Measurements from ENCODE around the gene RIMBP2.

- TF ChIP-seq, protein P1, sequence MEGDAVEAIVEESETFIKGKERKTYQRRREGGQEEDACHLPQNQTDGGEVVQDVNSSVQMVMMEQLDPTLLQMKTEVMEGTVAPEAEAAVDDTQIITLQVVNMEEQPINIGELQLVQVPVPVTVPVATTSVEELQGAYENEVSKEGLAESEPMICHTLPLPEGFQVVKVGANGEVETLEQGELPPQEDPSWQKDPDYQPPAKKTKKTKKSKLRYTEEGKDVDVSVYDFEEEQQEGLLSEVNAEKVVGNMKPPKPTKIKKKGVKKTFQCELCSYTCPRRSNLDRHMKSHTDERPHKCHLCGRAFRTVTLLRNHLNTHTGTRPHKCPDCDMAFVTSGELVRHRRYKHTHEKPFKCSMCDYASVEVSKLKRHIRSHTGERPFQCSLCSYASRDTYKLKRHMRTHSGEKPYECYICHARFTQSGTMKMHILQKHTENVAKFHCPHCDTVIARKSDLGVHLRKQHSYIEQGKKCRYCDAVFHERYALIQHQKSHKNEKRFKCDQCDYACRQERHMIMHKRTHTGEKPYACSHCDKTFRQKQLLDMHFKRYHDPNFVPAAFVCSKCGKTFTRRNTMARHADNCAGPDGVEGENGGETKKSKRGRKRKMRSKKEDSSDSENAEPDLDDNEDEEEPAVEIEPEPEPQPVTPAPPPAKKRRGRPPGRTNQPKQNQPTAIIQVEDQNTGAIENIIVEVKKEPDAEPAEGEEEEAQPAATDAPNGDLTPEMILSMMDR (conservative IDR thresholded peaks at IDR 0.05 in 1 of 2, IDR thresholded peaks at IDR 0.05 in 1 of 2; ENCODE audit: low read depth in 1 of 2, low read length in 2 of 2), result no peak
- no peak for TF ChIP-seq EZH2 (IDR thresholded peaks at IDR 0.05; ENCODE audit: low read length, missing control alignments)
These were observed 14.7 kb downstream of the RIMBP2 start for GRCh38 chr12:130701402-130701744.

All from fibroblast of lung (primary cell).